Astrocyte of the cerebellum (primary cell): ENCODE data around the gene ACVR1.

Source experiments
- DNase-seq: peaks from one replicate; pipeline ENCODE4 v3.0.0-alpha.2; 2011; ENCODE audit warnings: low read depth
- H3K4me3 ChIP-seq: 2 replicates; pipeline ENCODE4 v1.5.1; 2011; ENCODE audit warnings: mild to moderate bottlenecking, low read depth, low read length, moderate library complexity
- CTCF ChIP-seq: IDR thresholded peaks from 2 replicates; pipeline ENCODE4 v1.5.1; 2012; ENCODE audit warnings: low read length, low read depth, moderate library complexity, mild to moderate bottlenecking; ENCODE audit errors: missing control alignments
- in situ Hi-C: cut with HindIII; loops from 2 replicates; pipeline ENCODE4 v1.10.0; 2017; ENCODE audit warnings: low sequenced_read_pairs

ACVR1 gene

DNA sequence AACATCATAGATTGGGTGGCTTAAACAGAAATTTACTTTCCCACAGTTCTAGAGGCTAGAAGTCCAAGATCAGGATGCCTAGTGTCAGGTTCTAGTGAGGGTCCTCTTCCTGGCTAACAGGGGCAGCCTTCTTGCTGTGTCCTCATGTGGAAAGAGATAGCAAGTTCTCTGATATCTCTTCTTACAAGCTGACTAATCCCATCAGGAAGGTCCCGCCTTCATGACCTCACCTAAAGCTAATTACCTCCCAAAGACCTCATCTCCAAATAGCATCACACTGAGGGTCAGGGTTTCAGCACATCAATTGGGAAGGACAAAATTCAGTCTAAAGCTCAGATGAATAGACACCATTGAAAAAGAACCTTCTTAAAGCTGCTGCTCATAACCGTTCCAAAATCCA, 22.9 kb downstream of the ACVR1 start:
- no peak for DNase-seq
- no peak for TF ChIP-seq CTCF
- in situ Hi-C loops: no loop called here
- H3K4me3 ChIP-seq: no peak overlapping the region

DNA sequence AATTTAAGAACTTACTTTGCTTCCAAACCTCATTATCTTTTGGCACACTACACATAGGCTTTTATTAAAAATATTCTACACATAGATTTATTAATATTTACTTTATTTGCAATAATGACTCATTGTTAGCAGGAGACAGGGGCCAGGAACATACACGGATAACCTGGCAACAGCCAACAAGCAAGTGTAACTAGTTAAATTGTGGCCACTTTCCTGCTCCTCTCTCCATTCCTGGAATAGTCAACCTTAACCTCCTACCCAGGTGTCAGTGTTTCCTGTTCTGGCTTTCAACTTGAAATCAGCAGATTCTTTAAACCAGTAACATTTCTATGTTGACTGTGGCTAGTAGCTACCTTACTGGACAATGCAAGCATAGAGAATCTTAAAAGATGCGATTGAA, 26.5 kb downstream of the ACVR1 start:
- no peak for DNase-seq
- in situ Hi-C loops: no loop called here
- H3K4me3 ChIP-seq: no peak overlapping the region
- TF ChIP-seq CTCF: no peak

DNA sequence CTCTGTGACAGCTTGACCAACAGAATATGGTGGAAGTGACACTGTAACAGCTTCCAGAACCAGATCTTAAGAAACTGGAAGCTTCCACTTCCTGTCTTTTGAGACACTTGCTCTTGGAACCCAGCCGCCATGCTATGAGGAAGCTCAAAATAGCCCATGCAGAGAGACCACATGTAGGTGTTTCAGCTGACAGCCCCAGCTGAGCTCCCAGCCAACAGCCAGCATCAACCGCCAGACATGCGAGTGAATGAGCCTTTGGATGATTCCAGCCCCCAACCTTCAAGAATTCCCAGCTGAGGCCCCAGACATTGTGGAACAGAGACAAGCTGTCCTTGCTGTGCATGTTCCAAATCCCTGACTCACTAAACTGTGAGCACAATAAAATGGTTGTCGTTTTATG, 27.9 kb downstream of the ACVR1 start:
- no peak overlapping the region for H3K4me3 ChIP-seq
- in situ Hi-C loops: no loop called here
- TF ChIP-seq CTCF: no peak
- no peak for DNase-seq

GRCh38 chr2:157845081-157845480, 31.0 kb downstream of the ACVR1 start:
- no peak overlapping the region for H3K4me3 ChIP-seq
- no peak for DNase-seq
- in situ Hi-C loops: no loop called here
- no peak for TF ChIP-seq CTCF

GRCh38 chr2:157843935-157844334, 32.2 kb downstream of the ACVR1 start:
- in situ Hi-C loops: no loop called here
- no peak for DNase-seq
- no peak for TF ChIP-seq CTCF
- H3K4me3 ChIP-seq: no peak overlapping the region

DNA sequence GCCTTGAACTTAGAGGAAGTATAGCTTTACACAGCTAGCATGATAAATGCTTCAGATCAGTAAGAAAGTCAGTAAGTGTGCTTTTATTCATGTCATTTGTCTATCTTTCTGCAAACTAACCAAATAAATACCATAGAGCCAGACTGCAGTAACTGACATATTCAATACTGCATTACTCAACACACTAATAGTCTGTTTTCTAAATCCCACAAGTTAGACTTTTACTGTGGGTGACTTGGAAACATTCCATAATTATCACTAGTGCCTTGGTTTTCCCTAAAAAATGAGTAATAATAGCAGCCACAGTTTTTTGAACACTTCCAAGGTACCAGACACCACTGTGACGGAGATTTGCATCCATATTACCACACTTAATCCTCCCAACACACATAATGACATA, 33.0 kb downstream of the ACVR1 start:
- no peak overlapping the region for H3K4me3 ChIP-seq
- in situ Hi-C loops: no loop called here
- TF ChIP-seq CTCF: no peak
- no peak for DNase-seq
